ENCODE data around the gene CCDC14.
"Not testable (repeated sequence)": the region's sequence is repeated elsewhere in the genome, so short reads cannot be mapped to it uniquely, and the experiment has no call there.

DNA sequence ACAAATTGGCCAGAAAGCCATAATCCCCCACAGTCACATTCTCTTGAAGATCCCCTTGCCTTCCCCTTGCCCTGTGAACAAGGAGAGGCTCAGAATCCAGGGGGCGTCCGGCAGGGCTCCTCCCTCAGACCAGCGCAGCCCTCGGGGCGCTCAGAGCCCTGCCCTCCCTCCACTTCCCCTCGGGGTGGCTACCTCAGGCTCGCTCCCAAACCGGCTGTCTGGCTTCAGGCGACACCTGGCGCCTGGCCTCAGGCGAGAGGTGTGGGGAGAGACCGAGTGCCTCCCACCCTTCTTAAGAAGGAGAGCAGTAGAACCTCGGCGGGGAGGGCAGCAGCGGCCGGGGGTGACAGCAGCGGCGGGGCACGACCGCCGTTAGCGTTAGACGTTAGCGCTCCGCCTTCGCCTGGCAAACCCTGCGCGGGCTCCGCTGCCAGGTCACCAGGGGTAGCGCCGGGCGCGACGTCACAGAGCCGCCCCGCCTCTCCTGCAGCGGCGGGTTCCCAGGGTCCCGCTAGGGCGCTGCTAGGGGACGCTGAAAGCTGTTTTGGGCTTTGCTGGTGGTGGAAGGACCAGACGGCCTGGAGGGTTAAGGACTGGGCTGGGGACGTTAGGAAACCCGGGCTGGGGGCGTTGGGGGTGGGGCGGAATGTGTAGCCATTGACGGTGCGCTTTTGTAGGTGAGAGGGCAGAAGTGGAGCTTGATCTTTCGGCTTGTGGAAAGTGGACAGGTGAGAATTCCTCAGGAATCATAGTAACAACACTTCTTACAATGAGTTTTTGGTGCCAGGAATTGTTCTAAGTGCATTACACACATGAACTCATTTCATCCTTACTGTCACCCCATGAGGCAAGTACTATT lies 30.9 kb upstream of the CCDC14 start, which contains the start of gene ROPN1:
- not testable (repeated sequence) for TF ChIP-seq TAF1 (IDR thresholded peaks at IDR 0.05; ENCODE audit: borderline replicate concordance, low read depth, low read length); POLR2A (IDR thresholded peaks at IDR 0.05; ENCODE audit: low read depth, low read length); POLR2AphosphoS5 (IDR thresholded peaks at IDR 0.05; ENCODE audit: low read depth, low read length)
